Gastrocnemius medialis (tissue), 4 donors: ENCODE data around the gene CCSER2. TPM values are rescaled to one million over a fixed set of nuclear protein-coding genes. Genes with fewer than 3 reads are reported as not detected.

Source experiments
- ATAC-seq, 2 donors: fragments of 150-250 bp; one replicate each; pipeline ENCODE4 v1.9.1; 2016
- DNase-seq, 2 donors: peaks; one replicate each; pipeline ENCODE4 v3.0.0-alpha.2; 2019
- H3K27ac ChIP-seq, 4 donors: fragments of 200-600 bp; sonication (generic); 1 replicate in 1 of 4; 2 replicates in 3 of 4; pipeline ENCODE4 v1.5.1; 2016 to 2018; ENCODE audit warnings: mild to moderate bottlenecking in 2 of 4, moderate library complexity in 1 of 4
- H3K27me3 ChIP-seq, 3 donors: fragments of 200-600 bp; sonication (generic) in 2 of 3; 1 replicate in 1 of 3; 2 replicates in 2 of 3; pipeline versions ENCODE4 v1.5.1 to v1.6.0; 2016 to 2019; ENCODE audit warnings: mild to moderate bottlenecking in 1 of 3, moderate library complexity in 1 of 3
- H3K36me3 ChIP-seq, 2 donors: fragments of 200-600 bp; sonication (generic) in 1 of 2; one replicate each; pipeline ENCODE4 v1.5.1; 2017 to 2018
- H3K4me1 ChIP-seq, 2 donors: fragments of 200-600 bp; sonication (generic) in 1 of 2; one replicate each; pipeline ENCODE4 v1.5.1; 2016 to 2017; ENCODE audit warnings: mild to moderate bottlenecking in 2 of 2
- H3K4me3 ChIP-seq, 4 donors: fragments of 200-600 bp; sonication (generic) in 3 of 4; 1 replicate in 1 of 4; 2 replicates in 3 of 4; pipeline ENCODE4 v1.5.1; 2016 to 2019; ENCODE audit warnings: mild to moderate bottlenecking in 2 of 4
- H3K9me3 ChIP-seq, 3 donors: fragments of 200-600 bp; sonication (generic) in 2 of 3; 1 replicate in 1 of 3; 2 replicates in 2 of 3; pipeline ENCODE4 v1.5.1; 2016 to 2019
- CTCF ChIP-seq, 5 experiments: fragments of 450-650 bp in 3 of 5; fragments of 200-600 bp in 2 of 5; sonication (generic) in 2 of 5; IDR thresholded peaks in 4 of 5; conservative IDR thresholded peaks in 1 of 5; 1 replicate in 4 of 5; 2 replicates in 1 of 5; pipeline ENCODE4 v1.5.1; 2016 to 2019; ENCODE audit warnings: antibody characterized with exemption in 5 of 5, mild to moderate bottlenecking in 3 of 5, moderate library complexity in 3 of 5
- POLR2A ChIP-seq, 2 donors: fragments of 450-650 bp; IDR thresholded peaks; one replicate each; pipeline ENCODE4 v1.6.1; 2017; ENCODE audit warnings: antibody characterized with exemption in 2 of 2, mild to moderate bottlenecking in 2 of 2, moderate library complexity in 2 of 2
- in situ Hi-C, 4 donors: fragments of 200-750 bp; cut with MboI; loops; one replicate each; pipeline versions ENCODE4 v1.15.0 to v1.8.0; 2017; ENCODE audit warnings: low sequenced_read_pairs in 4 of 4
- intact Hi-C: fragments of 100-400 bp; cut with DNase I; formaldehyde crosslinking; loops from one replicate; pipeline ENCODE4 v1.15.1; 2023; ENCODE audit warnings: low total_unique reads
- total RNA-seq, 4 donors: library from RNA; depleted of rRNA; stranded (reverse); fragments of >200 nt; gene quantifications; one replicate each; pipeline versions ENCODE4 v1.1.0 to v1.2.3, GENCODE V29; 2016

The CCSER2 gene
- total RNA-seq, 4 donors from 2014 or later = 39.8 to 61.8 (median 49.2) TPM

- intact Hi-C loops = no loop called here
- Histone ChIP-seq H3K4me3 (no peak overlapping the region), H3K9me3 (no peaks in the 10 kb centered on the region), H3K36me3 (no peaks in the 10 kb centered on the region), H3K4me1 (no peaks in the 10 kb centered on the region), H3K27me3 (no peaks in the 10 kb centered on the region), H3K27ac (no peak overlapping the region)
- no peak for ATAC-seq
- TF ChIP-seq CTCF (IDR thresholded peaks at IDR 0.05 in 4 of 5, conservative IDR thresholded peaks at IDR 0.05 in 1 of 5) (no peak), POLR2A (IDR thresholded peaks at IDR 0.05) (no peak)
- in situ Hi-C loops = loop anchor here in 3 of 4 donors (10.0 to 25.0 kb wide), 2 partner anchors 1828 to 1841 kb away; no protein-coding TSS in a partner anchor
- no peak for DNase-seq
These were observed 218.2 kb downstream of the CCSER2 start for GRCh38 chr10:84546609-84547008.

- intact Hi-C loops (no loop called here), in situ Hi-C loops (loop anchor here in 3 of 4 donors (10.0 to 25.0 kb wide), 2 partner anchors 1827 to 1840 kb away; no protein-coding TSS in a partner anchor)
- DNase-seq (no peak), ATAC-seq (no peak)
- Histone ChIP-seq H3K27me3 (no peaks in the 10 kb centered on the region), H3K27ac (no peak overlapping the region), H3K36me3 (no peaks in the 10 kb centered on the region), H3K4me3 (no peak overlapping the region), H3K9me3 (no peaks in the 10 kb centered on the region), H3K4me1 (no peaks in the 10 kb centered on the region)
- TF ChIP-seq CTCF (IDR thresholded peaks at IDR 0.05 in 4 of 5, conservative IDR thresholded peaks at IDR 0.05 in 1 of 5) (no peak), POLR2A (IDR thresholded peaks at IDR 0.05) (no peak)
These were observed 219.2 kb downstream of the CCSER2 start for GRCh38 chr10:84547616-84548015.

- Histone ChIP-seq H3K27me3 (no peaks in the 10 kb centered on the region), H3K4me3 (no peak overlapping the region), H3K27ac (no peak overlapping the region), H3K36me3 (no peaks in the 10 kb centered on the region), H3K9me3 (no peaks in the 10 kb centered on the region), H3K4me1 (no peaks in the 10 kb centered on the region)
- intact Hi-C loops (no loop called here), in situ Hi-C loops (loop anchor here in 3 of 4 donors (10.0 to 25.0 kb wide), 2 partner anchors 1826 to 1838 kb away; no protein-coding TSS in a partner anchor)
- ATAC-seq (no peak), DNase-seq (no peak)
- TF ChIP-seq CTCF (IDR thresholded peaks at IDR 0.05 in 4 of 5, conservative IDR thresholded peaks at IDR 0.05 in 1 of 5) (no peak), POLR2A (IDR thresholded peaks at IDR 0.05) (no peak)
These were observed 220.5 kb downstream of the CCSER2 start for GRCh38 chr10:84548869-84549268.

- in situ Hi-C loops (loop anchor here in 3 of 4 donors (10.0 to 25.0 kb wide), 2 partner anchors 1825 to 1838 kb away; no protein-coding TSS in a partner anchor), intact Hi-C loops (no loop called here)
- H3K4me1 ChIP-seq = no peaks in the 10 kb centered on the region
- no peak overlapping the region for H3K4me3 ChIP-seq
- H3K9me3 ChIP-seq = no peaks in the 10 kb centered on the region
- H3K36me3 ChIP-seq = no peaks in the 10 kb centered on the region
- DNase-seq = no peak
- ATAC-seq = no peak
- TF ChIP-seq CTCF (IDR thresholded peaks at IDR 0.05 in 4 of 5, conservative IDR thresholded peaks at IDR 0.05 in 1 of 5) (no peak), POLR2A (IDR thresholded peaks at IDR 0.05) (no peak)
- no peaks in the 10 kb centered on the region for H3K27me3 ChIP-seq
- H3K27ac ChIP-seq = no peak overlapping the region
These were observed 221.2 kb downstream of the CCSER2 start for GRCh38 chr10:84549368-84550165.
